Inferior parietal cortex (tissue), 1 donor: Measurements from ENCODE around the gene SBK2.

ENCODE experiments used
- DNase-seq: peaks from one replicate; pipeline ENCODE4 v3.0.0-alpha.2; 2016; ENCODE audit errors: extremely low spot score

Gene SBK2

DNA sequence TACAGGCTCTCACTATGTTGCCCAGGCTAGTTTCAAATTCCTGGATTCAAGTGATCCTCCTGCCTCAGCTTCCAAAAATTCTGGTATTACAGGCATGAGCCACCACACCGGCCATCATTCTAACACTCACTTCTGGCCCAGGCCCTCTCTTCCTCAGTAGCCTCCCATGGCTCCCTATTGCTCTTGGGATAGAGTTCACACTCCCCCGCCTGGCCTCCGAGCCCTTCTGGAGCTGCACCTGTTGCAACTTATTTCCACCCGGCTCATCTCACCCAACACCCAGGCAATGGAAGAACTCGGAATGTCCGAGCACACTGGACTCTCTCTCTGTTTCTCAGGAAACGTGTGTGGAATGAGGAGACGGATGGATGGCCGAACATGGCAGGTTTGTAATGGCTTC is 17.4 kb upstream of the SBK2 start:
- no peak for DNase-seq

DNA sequence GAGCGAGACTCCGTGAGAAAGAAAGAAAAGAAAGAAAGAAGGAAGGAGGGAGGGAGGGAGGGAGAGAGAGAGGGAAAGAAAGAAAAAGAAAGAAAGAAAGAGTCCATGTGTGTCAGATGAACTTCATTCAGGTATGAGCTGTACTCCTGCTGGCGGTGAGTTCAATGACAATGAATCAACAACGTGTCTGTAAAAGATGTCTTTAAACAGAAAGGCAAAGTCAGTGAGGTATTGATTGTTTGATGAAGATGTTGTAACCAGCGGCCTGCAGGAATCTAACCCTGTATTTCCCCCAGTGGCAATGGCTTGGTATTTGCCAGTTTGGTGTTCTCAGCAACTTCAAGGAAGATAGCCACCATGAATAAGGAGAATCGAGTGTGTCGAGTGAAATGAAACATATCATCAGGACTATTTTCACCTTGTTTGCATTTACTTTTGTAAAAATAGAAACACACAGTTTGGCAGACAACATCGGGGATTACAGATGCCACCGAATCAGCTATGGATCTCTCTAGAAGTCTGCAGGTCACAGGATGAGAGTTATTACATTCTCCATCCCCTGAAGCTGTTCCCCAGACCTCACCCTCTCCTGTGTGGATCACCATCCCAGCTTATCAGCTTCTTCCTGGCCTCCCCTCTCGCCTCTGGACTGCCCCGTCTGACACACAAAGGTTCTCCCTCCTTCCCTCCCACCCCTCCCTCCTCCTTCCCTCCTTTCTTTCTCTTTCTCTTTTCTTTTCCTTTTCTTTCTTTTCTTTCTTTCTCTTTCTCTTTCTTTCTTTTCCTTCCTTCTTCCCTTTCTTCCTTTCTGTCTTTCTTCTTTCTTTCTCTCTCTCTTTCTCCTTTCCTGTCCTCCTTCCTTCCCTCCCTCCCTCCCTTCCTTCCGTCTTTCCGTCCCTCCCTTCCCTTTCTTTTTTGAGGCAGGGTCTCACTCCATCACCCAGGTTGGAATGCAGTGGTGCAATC is 16.6 kb upstream of the SBK2 start:
- DNase-seq: no peak

DNA sequence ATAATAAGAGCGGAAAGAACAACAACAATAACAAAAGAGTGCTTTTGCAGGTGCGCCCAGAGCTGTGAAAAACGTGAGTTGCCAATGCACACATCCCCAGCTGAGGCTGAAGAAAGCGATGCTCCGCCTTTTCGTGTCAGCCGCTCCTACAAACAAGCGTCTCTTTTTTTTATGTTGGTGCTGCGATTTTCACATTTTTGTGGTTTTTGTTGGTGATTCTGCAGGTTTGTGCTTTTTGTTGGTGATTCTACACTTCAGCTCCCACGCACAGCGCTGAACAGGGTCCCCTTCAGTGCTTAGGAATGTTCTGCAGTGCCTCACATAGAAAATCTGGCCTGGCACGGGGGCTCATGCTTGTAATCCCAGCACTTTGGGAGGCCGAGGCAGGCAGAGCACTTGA is 15.7 kb upstream of the SBK2 start:
- no peak for DNase-seq

DNA sequence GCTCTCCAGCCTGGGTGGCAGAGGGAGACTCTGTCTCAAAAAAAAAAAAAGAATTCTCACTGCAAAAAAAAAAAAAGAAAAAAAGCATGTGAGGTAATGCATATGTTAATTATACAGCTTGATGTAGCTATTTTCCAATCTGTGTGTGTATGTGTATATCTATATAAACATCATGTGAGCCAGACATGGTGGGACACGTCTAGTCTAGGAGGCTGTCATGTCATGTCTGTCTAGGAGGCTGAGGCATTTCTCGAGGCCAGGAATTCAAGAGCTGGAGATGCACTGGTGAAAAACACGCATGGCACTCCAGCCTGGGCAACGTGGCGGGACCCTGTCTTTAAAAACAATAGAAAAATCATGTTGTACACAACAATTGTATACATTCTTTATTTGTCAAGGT is 15.3 kb upstream of the SBK2 start:
- DNase-seq: no peak

DNA sequence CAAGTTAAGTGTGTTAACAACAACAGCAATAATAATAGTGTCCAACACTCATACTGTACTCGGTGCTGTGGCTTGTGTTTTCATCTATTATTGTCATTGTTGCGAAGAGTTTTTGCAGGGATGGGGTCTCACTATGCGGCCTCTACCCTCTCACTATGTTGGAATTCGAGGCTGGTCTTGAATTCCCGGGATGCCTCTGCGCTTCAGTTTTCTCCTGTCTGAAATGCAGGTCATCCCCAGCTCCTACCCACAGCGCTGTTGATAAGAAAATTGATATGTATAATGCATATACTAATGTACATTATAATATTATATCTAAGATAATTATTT is 13.4 kb upstream of the SBK2 start:
- DNase-seq: no peak

DNA sequence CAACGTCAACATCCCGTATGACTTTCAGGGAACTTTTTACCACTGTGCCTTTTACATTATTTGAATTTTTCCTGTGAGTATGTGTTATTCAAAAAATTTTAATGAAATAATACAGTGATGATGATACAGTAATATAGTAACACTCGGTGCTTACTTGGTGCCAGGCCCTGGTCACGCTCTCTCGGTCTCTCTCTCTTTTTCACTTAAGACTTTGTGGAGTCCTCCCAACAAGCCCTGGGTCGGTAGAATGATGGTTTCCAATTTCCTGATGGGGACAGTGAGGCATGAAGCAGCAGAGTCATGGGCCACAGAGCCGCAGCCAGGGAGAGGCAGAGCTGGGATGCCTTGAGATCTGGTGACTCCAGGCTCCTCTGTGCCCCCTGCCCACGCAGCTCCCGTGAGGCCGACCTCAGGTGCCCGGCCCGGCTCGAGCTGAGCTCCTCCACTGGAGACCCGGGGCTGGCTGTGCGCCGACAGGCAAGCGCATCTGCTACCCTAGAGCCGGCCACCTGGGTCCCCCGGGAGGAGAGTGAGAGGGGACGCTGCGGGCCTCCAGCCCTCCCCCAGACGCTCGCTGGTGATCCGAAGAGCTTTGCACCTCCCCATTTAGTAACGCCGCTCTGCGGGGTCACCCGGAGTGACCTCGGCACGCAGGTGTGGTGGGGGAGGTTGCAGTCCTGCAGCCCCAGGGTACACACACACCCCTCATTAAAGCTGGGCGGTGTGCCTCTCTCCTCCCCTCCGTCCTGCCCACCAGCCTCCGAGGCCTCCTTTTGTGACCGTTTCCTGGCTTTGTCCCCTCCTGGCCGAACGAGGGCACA is 12.8 kb upstream of the SBK2 start:
- DNase-seq: no peak

DNA sequence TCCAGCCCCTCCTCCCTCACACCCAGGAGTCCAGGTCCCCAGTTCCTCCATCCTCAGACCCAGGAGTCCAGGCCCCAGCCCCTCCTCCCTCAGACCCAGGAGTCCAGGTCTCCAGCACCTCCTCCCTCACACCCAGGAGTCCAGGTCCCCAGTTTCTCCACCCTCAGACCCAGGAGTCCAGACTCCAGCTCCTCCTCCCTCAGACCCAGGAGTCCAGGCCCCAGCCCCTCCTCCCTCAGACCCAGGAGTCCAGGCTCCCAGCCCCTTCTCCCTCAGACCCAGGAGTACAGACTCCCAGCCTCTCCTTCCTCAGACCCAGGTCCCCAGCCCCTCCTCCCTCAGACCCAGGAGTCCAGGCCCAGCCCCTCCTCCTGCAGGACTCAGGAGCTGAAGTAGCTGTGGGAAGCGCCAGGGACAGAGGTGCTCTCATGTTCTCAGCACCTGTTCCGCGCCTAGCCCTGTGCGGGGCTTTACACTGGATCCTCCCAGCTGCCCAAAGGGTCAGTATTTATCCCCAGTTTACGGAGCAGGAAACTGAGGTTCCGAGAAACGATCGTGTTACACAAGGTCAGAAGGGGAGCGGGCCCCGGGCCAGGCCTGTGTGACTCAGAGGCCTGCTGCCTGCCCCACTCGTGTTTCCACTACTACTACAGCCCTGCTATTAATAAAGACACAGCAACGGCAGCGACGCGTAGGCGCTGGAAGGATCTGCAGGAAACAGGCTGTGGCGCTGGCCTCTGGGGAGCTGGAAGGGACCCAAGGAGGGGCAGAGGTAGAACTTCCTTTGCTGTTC is 10.1 kb upstream of the SBK2 start:
- DNase-seq: no peak

DNA sequence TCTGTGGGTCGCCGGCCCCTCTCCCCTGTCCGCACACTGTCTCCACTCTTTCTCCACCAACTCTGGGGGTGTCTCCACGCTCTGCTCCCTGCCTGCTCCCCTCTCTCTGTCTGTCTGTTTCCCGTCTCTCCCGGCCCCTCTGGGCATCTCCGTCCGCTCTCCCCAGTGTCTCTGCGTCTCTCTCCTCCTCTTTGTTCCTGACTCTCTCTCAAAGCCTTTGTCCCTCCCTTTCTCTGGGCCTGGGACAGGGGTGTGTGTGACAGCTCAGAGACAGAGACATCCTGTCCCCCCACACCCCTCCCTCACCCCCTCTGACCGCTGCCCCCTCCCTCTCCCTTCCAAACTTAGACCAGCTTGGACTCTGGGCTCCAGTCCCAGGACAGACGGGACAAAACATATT is 9.1 kb upstream of the SBK2 start:
- no peak for DNase-seq

DNA sequence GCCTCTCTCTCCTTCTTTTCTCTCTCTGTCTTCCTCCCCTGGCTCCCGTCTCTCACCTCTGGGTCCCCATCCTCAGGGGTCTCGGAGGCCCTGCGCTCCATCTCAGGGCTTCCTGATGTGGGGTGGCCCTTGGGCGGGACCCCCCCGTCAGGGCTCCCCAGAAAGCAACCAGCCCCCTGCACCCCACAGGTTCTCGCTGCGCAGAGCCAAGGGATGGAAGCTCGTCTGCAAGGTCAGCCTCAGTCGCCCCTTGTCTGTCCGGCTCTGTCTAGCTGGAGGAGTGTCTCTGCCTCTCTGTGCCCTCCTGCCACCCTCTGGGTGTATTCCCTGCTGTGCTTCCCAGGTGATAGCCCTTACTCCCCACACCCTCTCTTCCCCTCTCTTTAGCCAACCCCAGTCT is 8.5 kb upstream of the SBK2 start, which contains the start of gene SBK3:
SBK3 (minus strand) TSS at position 101 of the 400 bp plus-strand sequence; CDS start at position 101, 0 bp downstream.
- DNase-seq: no peak

DNA sequence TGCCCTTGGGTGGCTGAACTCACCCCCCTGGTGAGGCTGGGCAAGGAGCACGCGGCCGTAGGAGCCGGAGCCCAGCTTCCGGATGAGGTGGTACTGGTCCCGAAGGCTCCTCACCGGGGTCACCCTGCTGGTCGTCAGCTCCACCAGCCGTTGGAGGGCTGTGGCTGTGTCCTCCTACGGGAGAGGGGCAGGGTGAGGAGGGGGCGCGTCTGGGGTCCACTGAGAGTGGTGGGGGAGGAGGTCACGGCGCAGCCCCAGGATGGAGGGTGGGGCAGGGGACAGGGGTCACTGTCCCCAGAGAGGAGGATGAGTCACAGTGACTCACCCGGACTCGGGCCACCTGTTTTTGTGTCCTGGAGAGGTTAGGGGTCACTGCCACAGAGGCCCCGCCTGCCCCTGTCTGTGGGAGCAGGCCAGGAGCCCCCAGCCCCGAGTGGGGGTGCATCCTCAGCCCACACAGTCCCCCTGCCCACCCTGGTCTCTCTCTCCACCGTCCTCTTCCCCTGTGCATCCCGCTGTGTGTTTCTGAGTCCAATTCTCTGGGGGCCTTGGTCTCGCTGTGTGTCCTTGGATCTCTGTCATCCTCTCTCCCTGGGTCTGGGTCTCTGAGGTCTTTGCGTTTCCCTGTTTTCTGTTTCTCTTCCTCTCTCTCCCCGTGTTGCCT is 8.0 kb upstream of the SBK2 start:
- no peak for DNase-seq

DNA sequence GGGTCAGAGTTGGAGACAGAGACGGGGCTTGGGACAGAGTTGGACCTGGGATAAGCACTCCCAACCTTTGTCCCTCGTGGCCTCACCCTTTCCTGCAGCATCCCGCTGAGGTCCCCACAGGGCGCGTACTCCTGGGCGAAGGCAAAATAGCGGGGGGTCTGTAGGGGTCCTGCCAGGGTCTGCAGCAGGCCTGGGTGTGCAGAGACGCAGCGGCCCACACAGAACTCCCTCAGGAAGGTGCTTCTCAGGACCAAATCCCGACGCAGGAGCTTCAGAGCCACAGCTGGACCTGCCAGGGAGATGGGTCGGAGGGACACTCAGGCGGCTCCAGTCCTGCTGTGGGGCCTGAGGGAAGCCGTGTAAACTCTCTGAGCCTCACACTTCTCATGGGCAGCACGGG is 7.1 kb upstream of the SBK2 start:
- DNase-seq: no peak

DNA sequence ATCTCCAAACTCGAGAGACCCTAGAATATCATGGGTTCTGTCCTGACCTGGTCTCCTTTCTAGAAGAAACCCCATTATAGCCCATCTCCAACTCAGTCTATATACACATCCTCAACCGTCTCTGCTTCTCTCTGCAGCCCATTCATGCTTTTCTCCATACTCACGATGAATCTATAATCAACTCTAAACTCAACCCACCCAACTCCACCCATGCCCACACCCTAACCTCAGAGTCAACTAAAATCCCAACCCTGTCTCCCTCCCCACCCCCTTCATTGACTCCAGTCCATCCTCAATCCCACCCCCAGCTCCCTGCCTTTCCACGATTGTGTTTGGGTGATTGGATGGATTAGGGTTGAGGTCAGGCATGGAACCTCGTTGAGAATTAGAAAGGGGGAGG is 6.6 kb upstream of the SBK2 start:
- DNase-seq: no peak

DNA sequence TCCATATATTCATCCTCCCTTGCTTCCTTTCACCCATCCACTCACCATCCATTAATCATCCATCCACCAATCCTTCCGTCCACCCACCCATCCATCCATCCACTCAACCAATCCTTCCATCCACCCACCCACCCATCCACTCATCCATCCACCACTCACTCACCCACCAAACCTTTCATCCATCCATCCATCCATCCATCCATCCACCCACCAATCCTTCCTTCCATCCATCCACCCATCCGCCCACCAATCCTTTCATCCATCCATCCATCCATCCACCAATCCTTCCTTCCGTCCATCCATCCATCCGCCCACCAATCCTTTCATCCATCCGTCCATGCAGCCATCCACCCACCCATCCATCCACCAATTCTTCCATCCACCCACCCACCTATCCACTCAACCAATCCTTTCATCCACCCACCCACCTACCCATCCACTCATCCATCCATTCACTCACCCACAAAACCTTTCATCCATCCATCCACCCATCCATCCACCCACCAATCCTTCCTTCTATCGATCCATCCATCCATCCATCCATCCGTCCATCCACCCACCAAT is 5.4 kb upstream of the SBK2 start:
- DNase-seq: no peak

DNA sequence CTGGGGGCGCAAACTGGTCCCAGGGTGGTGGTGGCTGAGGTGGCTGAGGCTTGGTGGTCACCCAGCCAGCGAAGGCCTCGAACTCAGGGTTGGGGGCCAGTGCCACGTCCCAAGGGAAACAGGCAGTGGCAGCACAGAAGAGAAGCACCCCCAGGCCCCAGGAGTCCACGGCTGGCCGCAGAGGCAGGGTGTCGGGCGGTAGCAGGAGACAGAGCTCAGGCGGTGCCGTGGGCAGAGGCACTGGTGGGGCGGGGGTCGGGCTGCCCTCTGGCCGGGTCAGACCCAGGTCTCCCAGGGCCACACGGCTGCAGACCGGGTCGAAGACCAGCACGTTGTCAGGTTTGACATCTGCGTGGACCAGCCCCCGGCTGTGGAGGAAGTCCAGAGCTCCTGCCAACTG is 4.2 kb upstream of the SBK2 start:
- no peak for DNase-seq

DNA sequence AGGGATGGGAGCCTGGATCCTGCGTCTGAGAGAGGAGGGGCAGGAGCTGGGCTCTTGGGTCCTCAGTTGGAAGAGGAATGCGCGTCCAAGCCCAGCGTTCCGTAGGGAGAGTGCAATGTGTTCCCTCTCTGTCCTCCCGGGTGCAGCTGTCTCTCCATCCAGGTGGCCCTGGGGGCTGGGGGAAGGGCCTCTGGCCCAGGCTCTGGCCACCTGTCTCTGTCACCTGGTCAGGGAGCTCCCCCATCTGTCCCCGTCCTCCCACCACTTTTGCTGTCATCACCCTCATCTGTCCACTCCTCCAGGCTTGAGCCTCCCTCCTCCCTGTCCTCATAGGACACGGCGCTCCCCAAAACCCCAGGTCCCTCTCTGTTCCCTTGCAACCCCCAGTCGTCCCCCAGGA is 3.7 kb upstream of the SBK2 start:
- DNase-seq: no peak

DNA sequence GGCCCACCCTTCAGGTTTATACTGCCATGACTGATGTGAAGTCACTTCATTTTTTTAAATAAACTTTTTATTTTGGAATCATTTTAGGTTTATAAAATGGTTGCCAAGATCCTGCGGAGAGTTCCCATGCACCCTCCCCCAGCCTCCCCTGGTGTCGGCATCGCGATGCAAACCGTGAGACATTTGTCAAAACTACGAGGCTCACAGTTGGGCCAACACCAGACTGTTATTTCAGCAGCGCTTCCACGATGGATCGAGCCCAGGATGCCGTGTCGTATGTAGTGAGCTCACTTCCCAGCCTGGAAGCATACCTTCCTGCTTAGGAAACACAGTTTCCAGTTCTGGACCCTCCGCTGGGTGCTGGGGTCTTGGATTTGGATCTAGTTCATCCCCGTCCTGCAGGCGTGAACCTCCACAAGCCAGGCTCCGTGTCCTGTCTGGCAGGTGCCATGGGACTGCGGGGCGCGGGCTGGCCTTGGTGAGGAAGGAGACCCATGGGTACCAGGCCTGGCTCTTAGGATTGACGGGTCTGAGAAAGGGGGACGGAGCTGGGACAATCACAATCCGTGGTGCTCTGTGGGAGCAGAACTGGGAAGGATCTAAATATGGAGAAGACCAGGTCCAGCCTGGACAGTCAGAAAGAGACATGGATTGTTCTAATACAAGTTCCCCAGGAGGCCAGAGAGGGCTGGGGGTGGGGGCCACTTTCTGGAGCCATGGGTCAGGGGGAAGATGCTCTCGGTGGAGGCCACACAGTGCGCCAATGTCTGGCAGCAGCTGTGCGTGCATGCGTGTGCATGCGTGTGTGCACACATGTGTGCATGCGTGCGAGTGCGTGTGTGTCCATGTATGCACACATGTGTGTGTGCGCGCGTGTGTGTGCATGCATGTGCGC is 2.4 kb upstream of the SBK2 start:
- DNase-seq: no peak

DNA sequence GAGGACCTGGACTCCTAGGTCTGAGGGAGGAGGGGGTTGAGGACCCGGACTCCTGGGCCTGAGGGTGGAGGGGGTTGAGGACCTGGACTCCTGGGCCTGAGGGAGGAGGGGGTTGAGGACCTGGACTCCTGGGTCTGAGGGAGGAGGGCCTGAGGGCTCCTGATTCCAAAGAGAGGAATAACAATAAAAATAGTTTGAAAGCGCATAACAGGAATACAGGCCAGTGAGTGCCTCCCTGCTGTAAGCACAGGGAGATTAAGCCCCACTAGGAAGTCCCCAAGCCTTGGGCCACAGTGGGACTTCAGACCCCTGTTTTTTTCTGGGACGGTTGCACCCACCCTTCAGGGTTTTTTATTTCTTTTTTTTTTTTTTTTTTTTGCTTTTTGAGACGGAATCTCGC is 1.2 kb upstream of the SBK2 start:
- DNase-seq: no peak

DNA sequence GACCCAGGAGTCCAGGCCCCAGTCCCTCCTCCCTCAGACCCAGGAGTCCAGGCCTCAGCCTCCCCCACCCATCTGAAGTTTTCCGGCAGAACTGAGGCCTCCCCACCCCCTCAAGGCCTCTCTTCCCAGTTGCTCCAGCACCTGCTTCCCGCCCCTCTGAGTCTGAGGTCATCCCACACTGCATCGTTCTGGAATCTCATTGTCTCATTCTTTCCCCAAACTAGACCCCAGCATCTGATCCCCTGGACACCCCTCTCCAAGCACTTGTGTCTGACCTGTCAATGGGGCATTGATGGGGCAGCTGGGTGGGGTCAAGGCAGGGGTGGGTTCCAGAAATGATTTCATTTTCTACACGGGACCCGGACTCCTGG is 793 bp upstream of the SBK2 start:
- DNase-seq: no peak

DNA sequence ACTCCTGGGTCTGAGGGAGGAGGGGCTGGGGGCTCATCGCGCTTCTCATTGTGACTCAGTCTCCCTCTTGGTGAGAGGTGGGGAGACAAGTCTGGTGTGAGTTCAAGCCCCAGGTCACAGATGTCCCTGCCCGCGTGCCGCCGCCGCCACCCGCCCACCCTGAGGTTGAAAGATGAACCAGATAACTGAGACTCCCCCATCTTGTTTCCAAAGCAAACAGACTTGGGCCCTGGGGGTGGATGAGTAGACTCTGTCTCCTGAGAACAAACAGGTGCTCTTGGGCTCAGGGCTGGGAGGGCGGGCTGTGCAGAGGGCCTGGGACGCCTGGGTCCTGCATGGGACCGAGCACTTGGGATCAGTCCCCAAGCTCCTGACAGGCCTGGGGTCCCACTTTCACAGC is 567 bp downstream of the SBK2 start:
- no peak for DNase-seq

DNA sequence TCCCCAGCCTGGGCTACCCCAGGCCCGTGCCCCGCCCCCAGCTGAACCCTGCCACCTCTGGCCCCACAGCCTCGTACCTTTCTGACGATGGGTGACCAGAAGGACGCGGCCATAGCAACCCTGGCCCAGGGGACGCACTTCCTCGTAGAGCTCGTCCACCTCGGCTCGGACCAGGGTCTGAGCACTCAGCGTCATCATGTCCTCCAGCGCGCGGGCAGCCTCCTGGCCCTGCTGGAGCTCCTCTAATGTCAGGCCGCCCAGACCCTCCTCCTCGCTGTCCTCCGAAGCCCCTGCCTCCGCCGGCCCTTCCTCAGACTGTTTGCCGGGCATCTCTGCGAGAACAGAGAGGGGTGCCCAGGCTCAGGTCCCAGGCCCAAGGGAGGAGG is 975 bp downstream of the SBK2 start:
- DNase-seq: no peak
